Raji (cell line): Measurements from ENCODE around the gene CACNA1D.

Source experiments
- POLR2A ChIP-seq: IDR thresholded peaks from 2 replicates; pipeline ENCODE4 v1.6.1; 2011; ENCODE audit warnings: low read depth, low read length, control low read depth; ENCODE audit not compliant: insufficient read depth

Gene CACNA1D

DNA sequence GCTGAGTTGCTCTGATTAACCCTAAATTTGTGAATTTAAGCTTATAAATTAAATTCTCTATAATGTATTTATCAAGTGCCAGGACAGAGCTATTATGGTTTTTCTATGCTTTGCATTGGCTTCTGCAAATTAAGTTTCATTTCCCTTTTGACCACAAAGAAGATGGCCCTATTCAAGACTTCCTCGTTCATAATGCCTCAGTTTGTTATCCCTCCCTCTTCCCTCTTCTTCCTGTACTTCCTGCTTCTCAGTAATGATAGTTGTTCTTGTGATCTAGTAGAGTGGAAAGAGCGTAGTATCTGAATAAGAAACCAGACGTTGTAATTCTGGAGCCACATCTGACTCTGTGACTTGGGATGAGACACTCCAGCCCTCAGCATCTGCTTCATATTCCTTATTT lies 118.7 kb downstream of the CACNA1D start:
- no peak for TF ChIP-seq POLR2A

- TF ChIP-seq POLR2A, result no peak
Observed at GRCh38 chr3:53614307-53614706, 119.9 kb downstream of the CACNA1D start.

- no peak for TF ChIP-seq POLR2A
Observed at GRCh38 chr3:53616321-53616720, 121.9 kb downstream of the CACNA1D start.

DNA sequence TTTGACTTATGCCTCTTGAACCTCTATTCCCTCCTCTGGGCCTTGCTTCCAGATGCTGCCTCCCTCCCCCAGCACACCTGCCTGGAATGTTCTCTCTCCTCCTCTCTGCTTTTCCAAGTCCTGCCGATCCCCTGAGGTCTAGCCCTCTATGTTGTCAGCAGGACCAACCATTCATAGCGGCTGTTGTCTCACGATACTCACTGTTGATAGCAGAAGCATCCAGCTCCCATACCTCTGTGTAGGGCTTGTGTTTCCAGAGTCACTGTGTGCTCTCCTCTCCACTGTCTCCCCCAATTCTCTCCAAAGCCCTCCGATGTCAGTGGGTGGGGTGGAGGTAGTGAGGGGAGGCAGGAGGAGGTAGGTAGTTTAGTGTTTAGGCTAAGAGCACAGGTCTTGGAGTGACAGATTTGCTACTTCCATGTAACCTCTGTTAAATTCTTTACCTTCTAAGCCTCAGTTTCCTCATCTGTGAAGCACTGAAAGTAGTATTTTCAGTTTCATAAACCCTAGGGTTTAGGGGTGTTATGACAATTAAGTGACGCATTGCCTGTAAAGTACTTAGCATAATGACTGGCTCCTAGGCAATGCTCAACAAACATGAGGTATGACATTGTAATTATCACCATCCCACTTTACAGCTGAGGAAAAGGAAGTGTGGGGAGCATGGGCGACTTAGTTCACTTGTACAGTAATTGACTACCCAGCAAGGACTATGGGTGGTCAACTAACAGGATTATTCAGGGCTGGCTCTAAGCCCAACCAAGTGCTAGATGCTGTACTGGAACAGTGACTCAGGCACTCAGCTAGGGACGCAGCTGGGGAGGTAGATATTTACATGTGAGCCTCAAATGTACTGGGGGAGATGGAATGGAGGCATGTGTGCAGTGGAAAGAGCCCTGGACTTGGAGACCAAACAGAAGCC lies 122.8 kb downstream of the CACNA1D start:
- TF ChIP-seq POLR2A, result no peak

DNA sequence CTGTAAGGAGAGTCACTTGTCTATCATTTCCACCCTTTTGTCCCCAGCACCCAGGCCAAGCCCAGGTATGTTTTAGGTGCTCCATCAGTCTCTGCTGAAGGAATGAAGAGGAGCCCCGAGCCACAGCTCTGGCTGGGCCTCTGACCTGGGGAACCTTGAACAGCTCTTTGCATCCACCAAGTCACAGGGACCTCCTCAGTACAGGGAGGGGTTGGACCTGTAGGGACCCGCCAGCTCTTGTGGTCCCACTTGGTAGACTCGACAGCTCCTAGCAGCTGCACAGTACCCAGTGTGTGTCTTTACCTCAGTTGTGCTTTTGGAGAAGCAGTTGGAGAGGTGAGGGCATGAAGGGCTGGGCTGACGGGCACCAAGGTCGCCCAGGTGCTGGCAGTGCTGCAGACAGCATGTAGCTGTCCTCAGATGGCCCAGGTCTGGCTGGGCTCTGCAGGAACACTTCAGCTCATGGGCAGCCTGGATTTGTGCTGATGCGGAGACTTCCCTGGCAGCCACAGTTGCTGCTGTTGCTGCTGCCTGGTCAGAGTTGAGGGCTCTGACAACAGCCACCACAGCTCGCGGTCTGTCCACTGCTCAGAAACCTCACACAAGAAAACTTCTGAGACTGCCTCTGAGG lies 123.6 kb downstream of the CACNA1D start:
- TF ChIP-seq POLR2A, result no peak

- TF ChIP-seq POLR2A, result no peak
Observed at GRCh38 chr3:53618524-53618906, 124.1 kb downstream of the CACNA1D start.

- no peak for TF ChIP-seq POLR2A
Observed at GRCh38 chr3:53618936-53619335, 124.5 kb downstream of the CACNA1D start.

GRCh38 chr3:53624061-53624857 lies 129.8 kb downstream of the CACNA1D start:
- no peak for TF ChIP-seq POLR2A

DNA sequence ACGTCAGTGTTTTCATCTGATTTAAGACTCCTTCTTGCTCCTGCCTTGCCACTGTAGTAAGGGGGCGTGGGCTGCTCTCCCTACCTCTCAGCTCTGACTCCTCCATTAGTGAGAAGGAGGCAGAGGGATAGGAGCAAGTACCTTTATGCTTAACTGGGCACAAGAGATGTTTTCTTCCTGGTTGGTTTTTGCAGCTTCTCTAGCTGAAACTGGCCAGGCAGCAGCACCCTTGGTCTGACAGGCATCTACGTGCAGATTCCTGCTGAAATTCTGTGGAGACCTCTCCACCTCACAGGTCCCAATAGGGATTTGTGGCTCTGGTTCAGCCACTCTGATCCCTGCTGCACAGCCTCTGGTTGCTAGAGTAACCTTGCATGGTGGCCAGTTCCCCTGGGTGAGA lies 132.5 kb downstream of the CACNA1D start:
- TF ChIP-seq POLR2A, result no peak

DNA sequence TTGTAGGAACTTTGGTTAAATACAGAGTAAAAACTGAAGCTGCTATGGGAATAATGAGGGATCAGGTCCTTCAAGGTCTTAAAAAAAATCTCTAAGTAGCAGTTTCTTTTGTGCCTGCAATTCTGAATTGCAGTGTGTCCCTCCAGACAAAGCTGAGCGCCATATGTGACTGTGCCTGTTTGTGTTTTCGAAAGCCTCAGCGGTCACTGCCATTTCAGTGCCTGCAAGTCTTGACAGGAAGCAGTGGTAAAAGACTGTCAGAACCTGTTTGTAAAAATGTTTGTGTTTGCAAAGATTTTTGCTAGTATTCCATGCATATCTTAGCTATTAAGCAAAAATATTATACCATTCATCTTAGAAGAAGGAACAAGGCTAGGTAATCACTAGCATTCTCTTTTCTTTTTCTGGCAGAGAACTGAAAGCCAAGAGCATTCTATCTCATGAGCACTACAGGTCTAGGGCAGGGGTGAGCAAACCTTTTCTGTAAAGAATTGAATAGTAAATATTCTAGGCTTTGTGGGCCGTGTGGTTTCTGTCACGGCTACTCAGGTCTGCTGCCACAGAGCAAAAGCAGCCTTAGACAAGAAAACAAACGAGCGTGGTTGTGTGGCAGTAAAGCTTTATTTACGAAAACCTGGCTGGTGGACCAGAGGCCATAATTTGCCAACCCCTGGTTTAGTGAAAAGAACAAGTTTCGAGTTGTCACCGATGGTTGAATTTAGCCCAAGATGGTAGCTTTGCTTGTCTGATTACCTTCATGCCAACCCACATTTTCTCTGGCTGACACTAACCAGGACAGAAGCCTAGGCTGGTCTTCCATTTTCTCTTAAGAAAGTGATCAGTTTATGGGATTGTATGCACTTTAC lies 134.4 kb downstream of the CACNA1D start:
- TF ChIP-seq POLR2A, result no peak

DNA sequence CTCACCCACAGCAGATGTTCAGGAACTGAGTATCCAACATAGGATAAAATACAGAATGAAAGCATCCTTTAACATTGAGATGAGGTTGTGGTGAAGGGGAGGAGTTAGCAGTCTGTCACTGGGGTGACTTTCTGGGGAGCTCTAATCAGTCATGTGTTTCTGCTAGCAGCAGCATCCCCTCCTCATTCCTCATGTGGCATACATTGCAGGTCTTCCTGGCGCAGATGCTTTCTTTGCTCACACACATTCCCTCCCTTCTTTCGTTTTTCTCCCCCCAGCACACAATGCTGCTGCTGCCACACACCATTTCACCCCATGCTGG lies 135.0 kb downstream of the CACNA1D start:
- no peak for TF ChIP-seq POLR2A

DNA sequence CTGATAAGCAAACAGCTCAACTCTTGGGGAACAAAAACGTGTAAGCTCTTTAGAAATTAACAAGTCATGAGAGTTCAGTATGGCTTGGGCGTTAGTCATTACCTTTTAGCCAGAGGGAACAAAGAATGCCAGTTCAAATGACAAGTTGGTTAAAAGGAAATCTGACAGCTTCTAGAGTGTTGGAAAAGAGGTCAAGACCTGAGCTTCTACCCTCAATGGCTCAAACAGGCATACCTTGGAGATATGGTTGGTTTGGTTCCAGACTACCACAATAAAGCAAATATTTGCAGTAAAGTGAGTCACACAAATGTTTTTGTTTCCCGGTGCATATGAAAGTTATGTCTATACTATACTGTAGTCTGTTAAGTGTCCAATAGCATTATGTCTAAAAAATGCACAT lies 136.1 kb downstream of the CACNA1D start:
- no peak for TF ChIP-seq POLR2A

DNA sequence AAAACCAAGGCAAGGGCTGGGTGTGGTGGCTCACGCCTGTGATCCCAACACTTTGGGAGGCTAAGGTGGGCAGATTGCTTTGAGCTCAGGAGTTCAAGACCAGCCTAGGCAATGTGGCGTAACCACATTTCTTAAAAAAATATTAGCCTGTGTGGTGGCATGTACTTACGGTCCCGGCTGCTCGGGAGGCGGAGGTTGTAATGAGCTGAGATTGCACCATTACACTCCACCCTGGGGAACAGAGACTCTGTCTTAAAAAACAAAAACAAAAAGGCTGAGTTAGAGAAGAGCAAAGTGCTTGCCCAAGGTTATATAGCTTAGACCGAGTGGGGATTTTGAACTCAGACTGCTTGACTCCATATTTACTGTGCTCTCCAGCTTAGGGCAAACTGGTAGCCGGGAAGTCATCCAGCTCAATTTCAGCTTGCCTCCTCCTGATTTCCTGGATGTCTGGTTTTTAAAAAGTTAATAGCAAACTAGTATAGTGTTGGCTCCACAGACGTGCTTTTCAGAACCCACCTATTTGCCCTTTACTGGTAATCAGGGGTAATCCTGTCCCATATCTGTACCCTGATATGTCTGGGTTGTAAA lies 138.9 kb downstream of the CACNA1D start:
- TF ChIP-seq POLR2A, result no peak

DNA sequence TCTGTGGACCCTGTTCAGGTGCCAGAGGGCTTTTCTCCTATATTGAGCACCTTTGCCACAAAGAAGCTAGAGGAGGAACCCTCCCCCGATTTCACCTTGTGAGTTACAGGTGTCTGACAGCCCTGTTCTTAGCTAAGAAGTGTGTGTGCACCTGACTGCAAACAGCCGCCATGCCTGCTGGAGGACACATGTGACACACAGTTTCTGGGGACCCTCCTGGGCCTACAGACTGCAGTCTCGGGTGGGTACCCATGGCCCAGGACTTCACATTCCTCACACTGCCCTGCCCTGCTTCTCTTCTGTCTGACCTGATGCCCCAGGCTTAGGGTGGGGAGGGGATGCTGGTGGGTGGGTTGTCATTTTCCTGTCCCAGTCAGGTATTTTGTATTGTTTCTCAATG lies 140.6 kb downstream of the CACNA1D start:
- no peak for TF ChIP-seq POLR2A
